ENCODE data around the gene ACTL10.

GRCh38 chr20:33655164-33655563 lies 11.6 kb upstream of the ACTL10 start:
- TF ChIP-seq CTCF (IDR thresholded peaks at IDR 0.05) (no peak), POLR2A (IDR thresholded peaks at IDR 0.05) (no peak), EP300 (IDR thresholded peaks at IDR 0.05; ENCODE audit: low read depth) (no peak)
